ENCODE measurements around the gene AFAP1. TPM values are rescaled to one million over a fixed set of nuclear protein-coding genes. Genes with fewer than 3 reads are reported as not detected.

Gene AFAP1
- total RNA-seq, 1 experiment from 2014 or later = 23.6 TPM

DNA sequence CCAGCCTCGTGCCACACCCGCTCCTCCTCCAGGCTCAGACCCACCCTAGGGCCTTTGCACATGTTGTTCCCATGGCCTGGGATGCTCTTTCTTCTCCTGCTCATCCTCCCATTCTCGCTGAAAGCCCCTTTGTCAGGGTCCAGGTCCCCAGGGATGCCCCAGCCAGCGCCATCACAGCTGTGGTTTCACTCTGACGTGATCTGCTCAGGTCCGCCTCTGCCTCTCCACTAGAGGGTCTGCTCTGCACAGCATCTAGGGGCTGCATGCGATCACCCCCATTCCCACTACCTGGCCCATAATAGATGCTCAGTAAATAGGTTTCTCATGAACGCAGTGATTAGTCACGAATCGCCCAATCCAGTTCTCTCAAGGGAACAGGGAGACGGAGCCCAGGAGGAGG, 222.5 kb downstream of the AFAP1 start:
- H3K27ac Mint-ChIP-seq = no peak overlapping the region
- TF ChIP-seq GABPB1 (CRISPR knock-in tag; IDR thresholded peaks at IDR 0.05) = no peak
- TF ChIP-seq NFATC4 (CRISPR knock-in tag; IDR thresholded peaks at IDR 0.05) = no peak
- TF ChIP-seq NR2C2 (CRISPR knock-in tag; IDR thresholded peaks at IDR 0.05) = no peak
- TF ChIP-seq, protein P1, sequence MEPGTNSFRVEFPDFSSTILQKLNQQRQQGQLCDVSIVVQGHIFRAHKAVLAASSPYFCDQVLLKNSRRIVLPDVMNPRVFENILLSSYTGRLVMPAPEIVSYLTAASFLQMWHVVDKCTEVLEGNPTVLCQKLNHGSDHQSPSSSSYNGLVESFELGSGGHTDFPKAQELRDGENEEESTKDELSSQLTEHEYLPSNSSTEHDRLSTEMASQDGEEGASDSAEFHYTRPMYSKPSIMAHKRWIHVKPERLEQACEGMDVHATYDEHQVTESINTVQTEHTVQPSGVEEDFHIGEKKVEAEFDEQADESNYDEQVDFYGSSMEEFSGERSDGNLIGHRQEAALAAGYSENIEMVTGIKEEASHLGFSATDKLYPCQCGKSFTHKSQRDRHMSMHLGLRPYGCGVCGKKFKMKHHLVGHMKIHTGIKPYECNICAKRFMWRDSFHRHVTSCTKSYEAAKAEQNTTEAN (CRISPR knock-in tag; IDR thresholded peaks at IDR 0.05) = no peak
- no peak for TF ChIP-seq NR3C1 (CRISPR knock-in tag; conservative IDR thresholded peaks at IDR 0.05; ENCODE audit: low read depth)
- no peak for TF ChIP-seq MLX (CRISPR knock-in tag; IDR thresholded peaks at IDR 0.05)
- no peak for TF ChIP-seq CREM (CRISPR knock-in tag; IDR thresholded peaks at IDR 0.05)
- no peak for TF ChIP-seq ATF6 (CRISPR knock-in tag; IDR thresholded peaks at IDR 0.05)
- no peak for TF ChIP-seq SP1 (CRISPR knock-in tag; conservative IDR thresholded peaks at IDR 0.05)
- no peak for TF ChIP-seq USF1 (CRISPR knock-in tag; IDR thresholded peaks at IDR 0.05)
- no peak for TF ChIP-seq ZNF317 (CRISPR knock-in tag; IDR thresholded peaks at IDR 0.05; ENCODE audit: borderline replicate concordance, low read depth)
- TF ChIP-seq ZNF425 (CRISPR knock-in tag; conservative IDR thresholded peaks at IDR 0.05) = no peak
- TF ChIP-seq FOXJ3 (CRISPR knock-in tag; IDR thresholded peaks at IDR 0.05; ENCODE audit: borderline replicate concordance) = no peak
- no peak for TF ChIP-seq FOXK1 (CRISPR knock-in tag; IDR thresholded peaks at IDR 0.05)
- ChIA-PET CTCF (no interaction called here), POLR2A (no interaction called here)
- peaks cover 8% of the 10 kb centered on the region for H3K27me3 Mint-ChIP-seq (ENCODE audit: low read depth)
- no peaks in the 10 kb centered on the region for H3K36me3 Mint-ChIP-seq
- ATAC-seq (no peak), DNase-seq (ENCODE audit: low spot score) (no peak)
- no peak overlapping the region for H3K4me3 Mint-ChIP-seq
- no peaks in the 10 kb centered on the region for H3K9me3 Mint-ChIP-seq
- H3K4me1 Mint-ChIP-seq = peaks cover 3% of the 10 kb centered on the region

DNA sequence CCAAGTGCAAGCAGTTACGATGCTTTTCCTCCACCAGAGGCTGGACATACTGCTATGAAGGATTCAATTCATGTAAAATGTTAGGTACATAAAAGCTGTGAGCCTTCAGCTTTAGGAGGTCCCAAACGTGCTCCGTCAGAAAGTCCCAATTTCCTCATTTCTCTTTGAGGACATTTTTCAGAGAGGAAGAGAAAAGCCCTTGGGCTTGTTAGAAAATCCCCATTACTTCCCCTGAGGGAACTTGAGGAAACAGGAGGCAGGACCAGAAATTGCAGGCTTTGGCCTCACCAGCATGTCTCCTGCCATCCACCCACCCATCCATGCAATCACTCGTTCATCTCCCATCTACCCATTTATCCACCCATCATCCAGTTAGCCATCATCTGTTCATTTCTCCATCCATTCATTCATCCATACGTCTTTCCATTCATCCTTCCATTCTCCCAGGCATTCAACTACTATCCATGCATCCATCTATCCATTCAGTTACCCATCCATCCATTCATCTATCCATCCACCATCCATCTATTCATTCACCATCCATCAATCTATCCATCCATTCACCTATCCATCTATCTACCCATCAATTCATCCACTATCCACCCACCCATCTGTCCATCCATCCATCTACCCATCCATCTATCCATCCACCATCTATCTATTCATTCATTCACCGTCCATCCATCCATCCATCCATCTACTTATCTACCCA, 223.5 kb downstream of the AFAP1 start:
- DNase-seq (ENCODE audit: low spot score) = no peak
- no peaks in the 10 kb centered on the region for H3K36me3 Mint-ChIP-seq
- no peak overlapping the region for H3K27ac Mint-ChIP-seq
- POLR2A ChIA-PET = no interaction called here
- peaks cover 3% of the 10 kb centered on the region for H3K4me1 Mint-ChIP-seq
- H3K4me3 Mint-ChIP-seq = no peak overlapping the region
- no peaks in the 10 kb centered on the region for H3K9me3 Mint-ChIP-seq
- CTCF ChIA-PET = interaction anchor here (0.8 to 0.9 kb wide), 2 partner anchors 11 to 86 kb away, joined by 3 read pairs; no protein-coding TSS in a partner anchor
- no peak for TF ChIP-seq USF1 (CRISPR knock-in tag; IDR thresholded peaks at IDR 0.05)
- no peak for TF ChIP-seq NFYB (CRISPR knock-in tag; conservative IDR thresholded peaks at IDR 0.05; ENCODE audit: low read depth)
- TF ChIP-seq, protein P1 (CRISPR knock-in tag; IDR thresholded peaks at IDR 0.05) = no peak
- no peak for TF ChIP-seq ZNF396 (CRISPR knock-in tag; IDR thresholded peaks at IDR 0.05; ENCODE audit: borderline replicate concordance)
- no peak for ATAC-seq
- peaks cover 8% of the 10 kb centered on the region for H3K27me3 Mint-ChIP-seq (ENCODE audit: low read depth)
